IMR-90 (cell line): ENCODE results near the gene RETREG1. TPM values are rescaled to one million over a fixed set of nuclear protein-coding genes. Genes with fewer than 3 reads are reported as not detected.
A peak's percentile ranks its signal among the peaks of the same experiment; 100 is the strongest.

ENCODE experiments used
- ATAC-seq: fragments of 200-7000 bp; cut with Tn5 transposase; 2 replicates; pipeline ENCODE4 v1.9.1; 2020; ENCODE audit warnings: low read depth, mild to moderate bottlenecking, moderate library complexity
- BruUV-seq: library from RNA; stranded (reverse); fragments of 400-500 nt; replicated peaks from 2 replicates; lab custom pipeline; 2021; lab: Mats Ljungman, UMichigan
- CTCF ChIA-PET: fragments of 300-600 bp; formaldehyde crosslinking; extraction: SDS; loops from one replicate; lab custom pipeline; 2021; ENCODE audit warnings: antibody characterized with exemption; lab: Yijun Ruan, JAX
- POLR2A ChIA-PET: fragments of 300-600 bp; sonication (Branson Sonifier 250); formaldehyde crosslinking; loops from one replicate; lab custom pipeline; 2022; ENCODE audit warnings: antibody characterized with exemption; ENCODE audit not compliant: unreplicated experiment; lab: Charles Lee
- DNase-seq: peaks from one replicate; pipeline ENCODE4 v3.0.0; 2013
- H2AFZ ChIP-seq: replicated peaks from 2 replicates; pipeline ENCODE3; 2013; ENCODE audit warnings: low read length, mild to moderate bottlenecking; ENCODE audit not compliant: poor library complexity
- H2AK5ac ChIP-seq: 2 replicates; pipeline ENCODE4 v1.6.1; 2013; ENCODE audit warnings: low read depth, low read length, inconsistent platforms
- H2AK9ac ChIP-seq: replicated peaks from 2 replicates; pipeline ENCODE3; 2013; ENCODE audit warnings: mild to moderate bottlenecking, low read depth, low read length, moderate library complexity; ENCODE audit not compliant: poor library complexity
- H2BK120ac ChIP-seq: 2 replicates; pipeline ENCODE4 v1.6.1; 2013; ENCODE audit warnings: low read depth, low read length, inconsistent platforms
- H2BK15ac ChIP-seq: 3 replicates; pipeline ENCODE4 v1.6.1; 2013; ENCODE audit warnings: low read depth, low read length, inconsistent platforms
- H2BK20ac ChIP-seq: 2 replicates; pipeline ENCODE4 v1.6.1; 2013; ENCODE audit warnings: low read depth, mild to moderate bottlenecking, inconsistent platforms, low read length, moderate library complexity
- H2BK5ac ChIP-seq: 2 replicates; pipeline ENCODE4 v1.6.1; 2013; ENCODE audit warnings: mild to moderate bottlenecking, low read depth, low read length, inconsistent platforms; ENCODE audit not compliant: poor library complexity, severe bottlenecking
- H3K14ac ChIP-seq: replicated peaks from 2 replicates; pipeline ENCODE4 v1.6.1; 2013; ENCODE audit warnings: low read depth, low read length, inconsistent platforms
- H3K18ac ChIP-seq: 2 replicates; pipeline ENCODE4 v1.6.1; 2013; ENCODE audit warnings: low read depth, low read length, control low read depth
- H3K23ac ChIP-seq: 2 replicates; pipeline ENCODE4 v1.6.1; 2013; ENCODE audit warnings: low read depth, low read length, inconsistent platforms
- H3K27ac ChIP-seq: 2 replicates; pipeline ENCODE4 v1.5.1; 2013; ENCODE audit warnings: mild to moderate bottlenecking, control low read depth, low read length; ENCODE audit not compliant: insufficient read depth
- H3K27me3 ChIP-seq: 2 replicates; pipeline ENCODE4 v1.6.1; 2013; ENCODE audit warnings: low read length; ENCODE audit not compliant: control insufficient read depth, insufficient read depth
- H3K36me3 ChIP-seq: 2 replicates; pipeline ENCODE4 v1.6.1; 2013; ENCODE audit warnings: low read length, mixed read lengths; ENCODE audit not compliant: control insufficient read depth, insufficient read depth
- H3K4ac ChIP-seq: 2 replicates; pipeline ENCODE4 v1.6.1; 2013; ENCODE audit warnings: low read depth, low read length, inconsistent platforms
- H3K4me1 ChIP-seq: 2 replicates; pipeline ENCODE4 v1.6.1; 2013; ENCODE audit warnings: low read length, mixed read lengths; ENCODE audit not compliant: control insufficient read depth, insufficient read depth
- H3K4me2 ChIP-seq: 2 replicates; pipeline ENCODE4 v1.6.1; 2013; ENCODE audit warnings: low read depth, mild to moderate bottlenecking, control low read depth, low read length, moderate library complexity
- H3K4me3 ChIP-seq: 2 replicates; pipeline ENCODE4 v1.5.1; 2013; ENCODE audit warnings: low read depth, mild to moderate bottlenecking, control low read depth, low read length, moderate library complexity; ENCODE audit not compliant: insufficient read depth
- H3K56ac ChIP-seq: 2 replicates; pipeline ENCODE4 v1.6.1; 2013; ENCODE audit warnings: low read length, inconsistent platforms; ENCODE audit not compliant: insufficient read depth; ENCODE audit errors: extremely low read depth
- H3K79me1 ChIP-seq, 2 experiments: 2 replicates each; pipeline ENCODE4 v1.6.1; 2013; ENCODE audit warnings: low read length in 2 of 2, inconsistent platforms in 1 of 2, low read depth in 1 of 2
- H3K9ac ChIP-seq: 2 replicates; pipeline ENCODE4 v1.6.1; 2013; ENCODE audit warnings: low read depth, low read length, control low read depth
- H3K9me1 ChIP-seq: 2 replicates; pipeline ENCODE4 v1.6.1; 2013; ENCODE audit warnings: low read length, inconsistent platforms; ENCODE audit not compliant: insufficient read depth
- H3K9me3 ChIP-seq: 2 replicates; pipeline ENCODE4 v1.6.1; 2013; ENCODE audit warnings: low read length; ENCODE audit not compliant: control insufficient read depth, insufficient read depth
- H4K20me1 ChIP-seq: 2 replicates; pipeline ENCODE4 v1.6.1; 2013; ENCODE audit warnings: low read length, inconsistent platforms; ENCODE audit not compliant: insufficient read depth
- H4K5ac ChIP-seq: 2 replicates; pipeline ENCODE4 v1.6.1; 2013; ENCODE audit warnings: mild to moderate bottlenecking, low read depth, low read length, control low read depth
- H4K8ac ChIP-seq, 2 experiments: 2 replicates each; pipeline ENCODE4 v1.6.1; 2013; ENCODE audit warnings: low read depth in 2 of 2, low read length in 2 of 2, control low read depth in 1 of 2, inconsistent platforms in 1 of 2
- H4K91ac ChIP-seq: 2 replicates; pipeline ENCODE4 v1.6.1; 2013; ENCODE audit warnings: low read depth, low read length, inconsistent platforms; ENCODE audit not compliant: insufficient read depth
- BHLHE40 ChIP-seq: fragments of 150-350 bp; IDR thresholded peaks from 2 replicates; pipeline ENCODE4 v1.6.1; 2016; ENCODE audit warnings: mild to moderate bottlenecking, low read depth, low read length
- CEBPB ChIP-seq: IDR thresholded peaks from 2 replicates; pipeline ENCODE4 v1.6.1; 2012; ENCODE audit warnings: low read depth, low read length, improper control_type of control experiment
- CHD1 ChIP-seq: IDR thresholded peaks from 2 replicates; pipeline ENCODE4 v1.6.1; 2012; ENCODE audit warnings: low read depth, low read length, improper control_type of control experiment
- FOS ChIP-seq: fragments of 150-350 bp; IDR thresholded peaks from 2 replicates; pipeline ENCODE4 v1.6.1; 2016; ENCODE audit warnings: low read depth, low read length
- MAFK ChIP-seq: IDR thresholded peaks from 2 replicates; pipeline ENCODE4 v1.6.1; 2012; ENCODE audit warnings: low read depth, low read length, improper control_type of control experiment
- MAZ ChIP-seq: IDR thresholded peaks from 2 replicates; pipeline ENCODE4 v1.6.1; 2012; ENCODE audit warnings: low read depth, mild to moderate bottlenecking, low read length, improper control_type of control experiment, moderate library complexity, borderline replicate concordance
- MXI1 ChIP-seq: IDR thresholded peaks from 2 replicates; pipeline ENCODE4 v1.6.1; 2012; ENCODE audit warnings: low read depth, mild to moderate bottlenecking, low read length, moderate library complexity, borderline replicate concordance
- NFE2L2 ChIP-seq: fragments of 150-350 bp; IDR thresholded peaks from 2 replicates; pipeline ENCODE4 v1.6.1; 2016; ENCODE audit warnings: low read depth, mild to moderate bottlenecking, low read length
- POLR2A ChIP-seq: IDR thresholded peaks from 2 replicates; pipeline ENCODE4 v1.6.1; 2012; ENCODE audit warnings: mild to moderate bottlenecking, low read depth, low read length
- RAD21 ChIP-seq: IDR thresholded peaks from 2 replicates; pipeline ENCODE4 v1.6.1; 2012; ENCODE audit warnings: low read length, improper control_type of control experiment
- RCOR1 ChIP-seq: IDR thresholded peaks from 2 replicates; pipeline ENCODE4 v1.6.1; 2012; ENCODE audit warnings: mild to moderate bottlenecking, low read length, improper control_type of control experiment; ENCODE audit not compliant: insufficient replicate concordance
- RFX5 ChIP-seq: IDR thresholded peaks from 2 replicates; pipeline ENCODE4 v1.8.0; 2012; ENCODE audit warnings: low read depth, mild to moderate bottlenecking, low read length, moderate library complexity
- SMC3 ChIP-seq: fragments of 150-350 bp; IDR thresholded peaks from 2 replicates; pipeline ENCODE4 v1.6.1; 2016; ENCODE audit warnings: low read depth, mild to moderate bottlenecking, antibody characterized with exemption, low read length, moderate library complexity
- WGBS, 2 experiments: methylation state at CpG; one replicate each; pipeline versions ENCODE4 v1.1.5 to v1.1.7; 2013; ENCODE audit warnings: missing lambda C conversion rate in 2 of 2; ENCODE audit not compliant: insufficient read length in 1 of 2; ENCODE audit errors: extremely low coverage in 2 of 2; 5-methylcytosine and 5-hydroxymethylcytosine counted together
- dilution Hi-C: fragments of 300-500 bp; cut with HindIII; formaldehyde crosslinking; loops from one replicate; pipeline ENCODE4 v1.14.3; 2018; ENCODE audit warnings: low sequenced_read_pairs; ENCODE audit not compliant: unreplicated experiment
- in situ Hi-C: fragments of 300-500 bp; cut with MboI; formaldehyde crosslinking; loops from 3 replicates; pipeline ENCODE4 v1.14.3; 2019; ENCODE audit warnings: low sequenced_read_pairs, inconsistent platforms, mixed read lengths
- intact Hi-C: fragments of 100-400 bp; cut with micrococcal nuclease; formaldehyde crosslinking; loops from 2 replicates; pipeline ENCODE4 v1.10.0; 2022
- polyA plus RNA-seq, 3 experiments: library from polyadenylated mRNA; depleted of rRNA; stranded (reverse); fragments of >200 nt; gene quantifications; 2 replicates each; pipeline ENCODE4 v1.2.3, GENCODE V29; 2012; ENCODE audit warnings: low replicate concordance in 1 of 3
- total RNA-seq: library from RNA; depleted of rRNA; stranded (reverse); fragments of >200 nt; gene quantifications from 2 replicates; pipeline ENCODE4 v1.2.3, GENCODE V29; 2012
- TF ChIP-seq, protein P1 (sequence below): conservative IDR thresholded peaks from 2 replicates; pipeline ENCODE4 v1.5.1; 2012; ENCODE audit warnings: mild to moderate bottlenecking, low read depth, low read length, improper control_type of control experiment
- TF ChIP-seq, protein P2 (sequence below): fragments of 150-350 bp; IDR thresholded peaks from 2 replicates; pipeline ENCODE4 v1.6.1; 2016; ENCODE audit warnings: low read depth, mild to moderate bottlenecking, low read length, moderate library complexity, borderline replicate concordance

Gene RETREG1
- total and polyA plus RNA-seq, 2 of the 4 experiments (the other 2 are of a cell fraction) = not detected

DNA sequence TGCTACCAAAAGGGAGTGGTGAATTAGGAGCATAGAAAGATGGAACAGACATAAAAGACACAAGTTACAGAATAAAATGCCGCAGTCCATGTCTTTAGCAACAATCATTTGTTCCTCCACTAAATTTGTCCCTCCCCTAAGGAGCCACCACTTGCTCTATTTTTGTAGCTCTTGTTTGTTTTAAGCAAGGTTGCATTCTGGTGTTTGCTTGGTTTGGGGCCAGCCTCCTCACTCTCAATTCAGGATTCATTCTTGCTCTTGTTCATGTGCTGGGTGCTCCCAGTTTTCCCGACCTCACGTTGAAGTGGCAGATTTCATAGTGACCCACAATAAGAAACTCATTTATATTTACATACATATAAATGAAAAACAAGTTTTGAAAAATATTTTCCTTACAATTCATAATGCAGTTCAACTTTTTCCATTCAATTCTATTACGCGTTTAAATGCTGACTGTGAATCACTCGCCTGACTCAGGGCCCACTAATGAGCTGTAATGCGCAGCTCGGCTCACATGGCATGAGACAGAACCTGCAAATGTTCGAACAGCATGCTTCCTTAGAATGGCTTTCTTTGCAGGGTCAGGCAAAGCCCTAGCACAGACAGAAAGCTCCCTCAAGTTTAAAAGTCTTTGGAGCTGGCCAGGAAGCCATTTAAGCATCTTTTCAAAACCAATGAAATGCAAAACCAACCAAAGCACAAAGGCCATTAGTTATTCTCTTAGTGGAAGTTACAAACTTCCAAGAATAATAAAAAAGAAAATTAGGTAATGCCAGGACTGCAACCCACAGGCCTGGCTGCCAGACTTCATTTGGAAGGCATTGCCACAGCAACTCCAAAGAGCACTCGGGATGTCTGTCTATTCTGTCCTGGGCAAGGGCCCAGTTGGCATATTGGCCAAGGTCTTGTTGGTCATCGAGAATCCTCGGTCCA, 41.7 kb downstream of the RETREG1 start:
- H2BK5ac ChIP-seq = no peak overlapping the region
- H3K14ac ChIP-seq = 0 out of 2 replicates have a peak overlapping the region, but pooled peaks have one; percentile 55
- H2BK20ac ChIP-seq = no peak overlapping the region
- BruUV-seq = no TSS peak
- no peak overlapping the region for H4K5ac ChIP-seq
- H2AK5ac ChIP-seq = no peak overlapping the region
- in situ Hi-C loops = no loop called here
- no peaks in the 10 kb centered on the region for H3K9me3 ChIP-seq
- peak overlapping the region; percentile 74 for H2AFZ ChIP-seq
- ATAC-seq = peak; percentile 97
- ChIA-PET POLR2A (interaction anchor here (0.6 kb wide), 1 partner anchor 823 kb away, joined by 4 read pairs; no protein-coding TSS in a partner anchor), CTCF (interaction anchor here (0.8 kb wide), 1 partner anchor 85 kb away, joined by 3 read pairs; no protein-coding TSS in a partner anchor)
- no peak overlapping the region for H2AK9ac ChIP-seq
- H3K56ac ChIP-seq = no peak overlapping the region
- 0 out of 2 replicates have a peak, but pooled peaks cover 3% of the 10 kb centered on the region for H3K27me3 ChIP-seq
- no peak overlapping the region for H2BK15ac ChIP-seq
- intact Hi-C loops = no loop called here
- H3K23ac ChIP-seq = no peak overlapping the region
- no peak overlapping the region for H4K8ac ChIP-seq
- no peaks in the 10 kb centered on the region for H3K79me1 ChIP-seq
- H3K9me1 ChIP-seq = no peaks in the 10 kb centered on the region
- H3K9ac ChIP-seq = no peak overlapping the region
- H3K4ac ChIP-seq = no peak overlapping the region
- H3K27ac ChIP-seq = no peak overlapping the region
- H3K4me1 ChIP-seq = peaks cover 5% of the 10 kb centered on the region; the same call in 1 of the 2 replicates
- H4K20me1 ChIP-seq = no peaks in the 10 kb centered on the region
- H2BK120ac ChIP-seq = no peak overlapping the region
- peak; percentile 89 for DNase-seq
- 23% methylated on average over 4 of the region's 12 CpGs; no CpG with 5 or more reads in 1 of the 2 experiments for WGBS, 2 experiments
- peak overlapping the region; percentile 35; the same call in 1 of the 2 replicates for H3K4me2 ChIP-seq
- H3K18ac ChIP-seq = no peak overlapping the region
- no peak overlapping the region for H4K91ac ChIP-seq
- H3K4me3 ChIP-seq = no peak overlapping the region
- dilution Hi-C loops = no loop called here
- no peaks in the 10 kb centered on the region for H3K36me3 ChIP-seq
- TF ChIP-seq MXI1 (peak; percentile 89), POLR2A (no peak), NFE2L2 (no peak), BHLHE40 (peak; percentile 61), RCOR1 (no peak), MAZ (no peak), RFX5 (no peak), CHD1 (no peak), CEBPB (no peak), FOS (peak; percentile 65), RAD21 (no peak), MAFK (peak; percentile 57; the same call in 1 of the 2 replicates), SMC3 (no peak)
- TF ChIP-seq, protein P1, sequence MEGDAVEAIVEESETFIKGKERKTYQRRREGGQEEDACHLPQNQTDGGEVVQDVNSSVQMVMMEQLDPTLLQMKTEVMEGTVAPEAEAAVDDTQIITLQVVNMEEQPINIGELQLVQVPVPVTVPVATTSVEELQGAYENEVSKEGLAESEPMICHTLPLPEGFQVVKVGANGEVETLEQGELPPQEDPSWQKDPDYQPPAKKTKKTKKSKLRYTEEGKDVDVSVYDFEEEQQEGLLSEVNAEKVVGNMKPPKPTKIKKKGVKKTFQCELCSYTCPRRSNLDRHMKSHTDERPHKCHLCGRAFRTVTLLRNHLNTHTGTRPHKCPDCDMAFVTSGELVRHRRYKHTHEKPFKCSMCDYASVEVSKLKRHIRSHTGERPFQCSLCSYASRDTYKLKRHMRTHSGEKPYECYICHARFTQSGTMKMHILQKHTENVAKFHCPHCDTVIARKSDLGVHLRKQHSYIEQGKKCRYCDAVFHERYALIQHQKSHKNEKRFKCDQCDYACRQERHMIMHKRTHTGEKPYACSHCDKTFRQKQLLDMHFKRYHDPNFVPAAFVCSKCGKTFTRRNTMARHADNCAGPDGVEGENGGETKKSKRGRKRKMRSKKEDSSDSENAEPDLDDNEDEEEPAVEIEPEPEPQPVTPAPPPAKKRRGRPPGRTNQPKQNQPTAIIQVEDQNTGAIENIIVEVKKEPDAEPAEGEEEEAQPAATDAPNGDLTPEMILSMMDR = no peak
- TF ChIP-seq, protein P2, sequence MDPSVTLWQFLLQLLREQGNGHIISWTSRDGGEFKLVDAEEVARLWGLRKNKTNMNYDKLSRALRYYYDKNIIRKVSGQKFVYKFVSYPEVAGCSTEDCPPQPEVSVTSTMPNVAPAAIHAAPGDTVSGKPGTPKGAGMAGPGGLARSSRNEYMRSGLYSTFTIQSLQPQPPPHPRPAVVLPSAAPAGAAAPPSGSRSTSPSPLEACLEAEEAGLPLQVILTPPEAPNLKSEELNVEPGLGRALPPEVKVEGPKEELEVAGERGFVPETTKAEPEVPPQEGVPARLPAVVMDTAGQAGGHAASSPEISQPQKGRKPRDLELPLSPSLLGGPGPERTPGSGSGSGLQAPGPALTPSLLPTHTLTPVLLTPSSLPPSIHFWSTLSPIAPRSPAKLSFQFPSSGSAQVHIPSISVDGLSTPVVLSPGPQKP = no peak
